SH-SY5Y (cell line): ENCODE data around the gene RNGTT.

Source experiments
- GATA2 ChIP-seq: IDR thresholded peaks from 2 replicates; pipeline ENCODE4 v1.6.1; 2011; ENCODE audit warnings: mild to moderate bottlenecking, low read depth, low read length
- GATA3 ChIP-seq: IDR thresholded peaks from 2 replicates; pipeline ENCODE4 v1.6.1; 2011; ENCODE audit warnings: low read depth, mild to moderate bottlenecking, low read length, moderate library complexity

GRCh38 chr6:88983532-88983931 lies 20.1 kb upstream of the RNGTT start:
- no peak for TF ChIP-seq GATA2
- TF ChIP-seq GATA3 = no peak
